Stomach smooth muscle (tissue), 2 donors: ENCODE results near the gene EPHA4.
A peak's percentile ranks its signal among the peaks of the same experiment; 100 is the strongest.

ENCODE experiments used
- H3K27ac ChIP-seq: one replicate; pipeline ENCODE4 v1.7.0; 2013; ENCODE audit warnings: mild to moderate bottlenecking, low read length, inconsistent platforms
- H3K27me3 ChIP-seq, 2 donors: one replicate each; pipeline ENCODE4 v1.7.0; 2013; ENCODE audit warnings: low read length in 2 of 2; ENCODE audit not compliant: insufficient read depth in 2 of 2, control insufficient read depth in 1 of 2
- H3K36me3 ChIP-seq, 2 donors: one replicate each; pipeline ENCODE4 v1.7.0; 2013; ENCODE audit warnings: low read length in 2 of 2; ENCODE audit not compliant: control insufficient read depth in 2 of 2, insufficient read depth in 2 of 2
- H3K4me1 ChIP-seq: one replicate; pipeline ENCODE4 v1.7.0; 2013; ENCODE audit warnings: low read length; ENCODE audit not compliant: control insufficient read depth, insufficient read depth
- H3K4me3 ChIP-seq, 2 donors: one replicate each; pipeline ENCODE4 v1.7.0; 2013; ENCODE audit warnings: low read length in 2 of 2
- H3K9ac ChIP-seq, 2 donors: one replicate each; pipeline ENCODE4 v1.7.0; 2013; ENCODE audit warnings: low read length in 2 of 2, mild to moderate bottlenecking in 1 of 2
- H3K9me3 ChIP-seq, 2 donors: one replicate each; pipeline ENCODE4 v1.7.0; 2013; ENCODE audit warnings: low read length in 2 of 2; ENCODE audit not compliant: control insufficient read depth in 2 of 2
- donor health status: healthy.
- donor health status: Pancreatic carcinoma.

EPHA4 gene

DNA sequence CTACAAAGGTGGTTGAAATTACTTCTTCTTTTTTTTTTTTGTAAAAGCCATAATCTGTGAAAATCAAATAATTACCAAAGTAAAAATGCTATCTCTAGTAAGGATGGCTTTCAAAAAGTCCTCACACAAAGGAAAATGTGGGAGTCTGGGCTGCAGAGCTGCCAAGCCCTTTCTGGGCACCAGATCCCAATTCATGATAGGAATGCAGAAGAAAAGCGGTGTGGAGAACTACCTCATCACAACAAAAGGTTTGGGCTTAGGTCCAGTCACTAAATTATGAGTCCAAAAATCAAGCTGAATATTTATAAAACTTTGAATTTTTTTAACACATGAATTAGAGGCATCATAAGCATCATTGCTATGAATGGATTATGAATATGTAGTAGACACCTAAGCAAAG is 30.8 kb upstream of the EPHA4 start:
- Histone ChIP-seq H3K9me3 (no peaks in the 10 kb centered on the region), H3K4me1 (no peaks in the 10 kb centered on the region), H3K36me3 (no peaks in the 10 kb centered on the region), H3K4me3 (no peak overlapping the region), H3K9ac (no peak overlapping the region), H3K27ac (no peak overlapping the region), H3K27me3 (no peaks in the 10 kb centered on the region)

DNA sequence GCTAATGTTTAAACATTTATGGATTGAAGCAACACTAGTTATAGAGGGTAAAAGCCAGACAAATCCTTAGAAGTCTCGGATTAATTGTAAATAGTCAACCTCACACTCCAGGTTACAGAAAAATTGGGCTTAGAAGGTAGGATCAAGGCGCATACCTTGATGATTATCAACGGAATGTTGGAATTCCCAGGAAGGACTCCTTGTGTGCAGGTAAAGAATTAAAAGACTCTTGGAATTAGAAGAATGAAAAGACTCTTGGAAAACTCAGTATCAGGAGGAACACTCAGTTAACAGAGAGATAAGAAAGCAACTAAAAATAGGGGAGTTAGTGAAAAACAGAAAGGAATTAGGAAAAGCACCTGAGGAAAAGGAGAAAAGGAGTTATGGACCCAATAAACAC is 29.3 kb upstream of the EPHA4 start:
- Histone ChIP-seq H3K27ac (no peak overlapping the region), H3K27me3 (no peaks in the 10 kb centered on the region), H3K4me3 (no peak overlapping the region), H3K36me3 (no peaks in the 10 kb centered on the region), H3K9ac (no peak overlapping the region), H3K4me1 (no peaks in the 10 kb centered on the region), H3K9me3 (no peaks in the 10 kb centered on the region)

DNA sequence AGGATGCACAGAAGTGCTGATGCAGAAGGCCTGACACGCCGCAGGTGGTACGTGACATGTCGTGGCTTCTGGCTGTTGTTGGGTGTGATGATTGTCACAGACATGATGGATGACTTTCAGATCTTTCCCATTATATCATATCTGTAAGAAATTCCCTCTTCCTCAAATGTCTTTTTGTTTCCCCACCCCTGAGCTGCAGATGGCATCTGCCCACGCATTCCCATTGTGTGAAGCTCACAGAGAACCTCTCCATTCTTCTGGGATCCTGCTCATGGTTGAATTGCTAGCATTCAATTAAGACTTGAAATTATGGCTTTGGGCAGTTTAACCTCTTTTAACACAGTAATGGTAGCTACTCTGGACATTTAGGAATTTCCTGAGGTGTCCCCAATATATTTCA is 28.3 kb upstream of the EPHA4 start:
- no peaks in the 10 kb centered on the region for H3K27me3 ChIP-seq
- no peak overlapping the region for H3K27ac ChIP-seq
- H3K9me3 ChIP-seq, result no peaks in the 10 kb centered on the region
- no peak overlapping the region for H3K9ac ChIP-seq
- no peaks in the 10 kb centered on the region for H3K36me3 ChIP-seq
- H3K4me3 ChIP-seq, result no peak overlapping the region
- no peaks in the 10 kb centered on the region for H3K4me1 ChIP-seq

DNA sequence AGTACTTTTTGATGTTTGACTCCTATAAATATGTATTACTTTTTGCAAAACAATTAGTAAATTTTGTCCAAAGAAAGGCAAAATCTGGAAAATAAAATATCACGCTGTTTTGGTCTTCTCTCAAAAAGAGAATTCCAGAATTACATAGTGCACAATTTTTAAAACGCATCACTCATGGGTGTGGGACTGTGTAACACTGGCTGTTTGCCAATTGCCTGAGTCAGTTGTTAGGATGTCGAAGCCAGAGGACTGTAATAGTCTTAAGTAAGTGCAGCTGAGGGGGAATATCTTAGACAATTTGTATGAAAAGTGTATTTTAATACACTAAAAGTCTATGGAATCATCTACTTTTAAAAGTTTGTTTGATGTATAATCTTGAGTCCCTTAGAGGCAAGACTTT is 24.1 kb upstream of the EPHA4 start:
- Histone ChIP-seq H3K9ac (no peak overlapping the region), H3K36me3 (no peaks in the 10 kb centered on the region), H3K4me1 (no peaks in the 10 kb centered on the region), H3K9me3 (no peaks in the 10 kb centered on the region), H3K4me3 (no peak overlapping the region), H3K27ac (no peak overlapping the region), H3K27me3 (no peaks in the 10 kb centered on the region)

DNA sequence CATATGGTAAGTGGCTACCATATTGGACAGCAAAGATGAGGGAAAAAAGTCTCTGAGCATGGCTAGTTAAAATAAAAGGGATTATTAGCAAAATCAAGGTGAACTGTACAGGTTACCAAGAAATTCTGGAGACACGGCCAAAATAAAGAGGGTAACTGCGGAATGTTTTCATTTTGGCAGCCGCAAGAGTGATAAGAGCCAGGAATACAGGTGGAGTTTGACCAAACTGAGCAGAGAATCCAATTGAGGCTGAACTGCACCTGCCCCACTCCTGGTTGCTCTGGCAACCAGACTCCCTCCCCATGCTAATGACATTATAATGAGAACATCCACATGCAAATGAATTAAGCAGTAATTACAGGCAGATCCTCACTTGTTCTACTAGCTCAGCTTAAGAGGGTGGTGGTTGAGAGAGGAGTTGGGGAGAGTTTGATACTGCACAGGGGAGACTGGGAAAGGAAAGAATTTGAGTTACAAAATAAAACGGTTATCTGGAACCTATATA is 18.8 kb upstream of the EPHA4 start:
- no peaks in the 10 kb centered on the region for H3K4me1 ChIP-seq
- H3K4me3 ChIP-seq, result no peak overlapping the region
- H3K27me3 ChIP-seq, result no peaks in the 10 kb centered on the region
- H3K36me3 ChIP-seq, result no peaks in the 10 kb centered on the region
- no peak overlapping the region for H3K9ac ChIP-seq
- no peak overlapping the region for H3K27ac ChIP-seq
- no peaks in the 10 kb centered on the region for H3K9me3 ChIP-seq

DNA sequence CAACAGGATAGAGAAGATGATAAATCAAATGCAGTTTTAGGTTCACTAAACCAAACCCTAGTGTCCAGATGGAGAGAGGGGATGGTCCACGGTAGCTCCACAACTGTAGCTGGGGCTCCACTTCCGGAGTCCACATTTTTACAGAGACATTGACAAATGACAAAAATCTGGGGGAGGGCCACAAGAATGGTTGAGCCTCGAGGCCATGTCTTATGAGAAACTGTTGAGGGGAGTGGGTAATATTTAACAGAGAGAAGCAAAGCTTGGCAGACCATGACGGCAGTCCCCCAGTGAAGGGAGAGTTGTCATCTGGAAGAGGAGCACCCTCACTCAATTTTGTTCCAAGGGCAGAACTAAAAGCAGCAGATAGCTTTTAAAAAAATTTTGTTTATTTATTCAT is 17.6 kb upstream of the EPHA4 start:
- Histone ChIP-seq H3K27ac (no peak overlapping the region), H3K9me3 (no peaks in the 10 kb centered on the region), H3K4me1 (no peaks in the 10 kb centered on the region), H3K4me3 (no peak overlapping the region), H3K27me3 (no peaks in the 10 kb centered on the region), H3K9ac (no peak overlapping the region), H3K36me3 (no peaks in the 10 kb centered on the region)

DNA sequence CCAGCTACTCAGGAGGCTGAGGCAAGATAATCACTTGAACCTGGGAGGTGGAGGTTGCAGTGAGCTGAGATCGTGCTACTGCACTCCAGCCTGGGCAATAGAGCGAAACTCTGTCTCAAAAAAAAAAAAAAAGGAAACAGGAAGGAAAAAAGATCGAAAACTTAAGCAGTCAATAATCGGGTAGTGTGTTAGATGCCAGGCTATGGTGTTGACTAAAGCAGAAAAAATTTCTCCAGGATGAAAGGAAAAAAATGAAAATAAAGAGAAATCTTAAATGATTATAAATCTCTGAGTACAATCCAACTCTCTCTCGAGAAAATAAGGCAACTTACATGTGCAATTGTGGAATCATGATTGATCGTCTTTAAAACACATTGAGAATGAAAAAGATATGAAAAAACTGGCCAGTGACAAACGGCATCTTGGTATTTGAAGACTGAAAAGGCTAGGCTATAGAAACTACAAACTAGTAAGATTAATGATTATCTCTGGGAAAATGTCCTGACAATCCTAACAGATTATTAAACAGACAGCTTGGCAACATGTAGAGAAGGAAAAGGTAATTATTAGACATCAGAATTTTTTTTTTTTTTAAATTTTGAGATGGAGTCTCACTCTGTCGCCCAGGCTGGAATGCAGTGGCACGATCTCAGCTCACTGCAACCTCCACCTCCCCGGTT is 16.3 kb upstream of the EPHA4 start:
- Histone ChIP-seq H3K27ac (no peak overlapping the region), H3K9me3 (no peaks in the 10 kb centered on the region), H3K27me3 (no peaks in the 10 kb centered on the region), H3K36me3 (no peaks in the 10 kb centered on the region), H3K4me1 (no peaks in the 10 kb centered on the region), H3K4me3 (no peak overlapping the region), H3K9ac (no peak overlapping the region)

DNA sequence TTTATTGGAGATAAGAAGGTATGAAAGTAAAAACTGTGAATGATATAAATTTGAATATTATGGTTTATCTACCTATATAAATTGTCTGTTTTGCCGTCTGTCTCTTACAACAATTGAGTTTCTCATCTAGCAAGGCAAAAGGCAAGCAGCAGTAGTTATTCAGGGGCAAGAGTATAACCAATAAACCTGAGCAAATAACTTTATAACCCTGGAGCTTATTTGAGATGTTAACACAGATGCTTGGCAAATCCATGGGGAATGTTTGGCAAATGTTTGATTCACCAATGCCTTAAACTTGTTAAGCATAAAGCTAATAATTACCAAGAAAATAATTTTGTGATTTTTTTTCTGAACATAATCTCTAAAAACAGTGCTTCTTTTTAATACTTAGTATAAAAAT is 9.9 kb upstream of the EPHA4 start:
- Histone ChIP-seq H3K4me1 (no peaks in the 10 kb centered on the region), H3K27ac (no peak overlapping the region), H3K9ac (no peak overlapping the region), H3K36me3 (no peaks in the 10 kb centered on the region), H3K27me3 (no peaks in the 10 kb centered on the region), H3K4me3 (no peak overlapping the region), H3K9me3 (no peaks in the 10 kb centered on the region)

DNA sequence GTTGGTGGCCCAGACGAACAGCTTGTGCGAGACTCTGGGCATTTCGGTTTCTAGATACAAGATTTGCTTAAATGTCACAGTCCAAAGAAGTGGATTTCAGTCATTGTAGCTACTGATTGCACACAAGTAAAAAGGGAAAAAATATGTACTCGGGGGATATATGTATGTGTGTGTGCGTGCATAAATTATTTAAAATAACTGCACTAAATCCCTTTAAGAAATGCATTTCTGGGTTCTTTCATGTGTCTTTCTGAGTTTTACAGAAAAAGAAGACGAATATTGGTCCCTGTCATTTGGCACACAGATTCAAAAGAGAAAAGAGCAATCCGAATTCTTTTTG is 2.1 kb upstream of the EPHA4 start:
- H3K36me3 ChIP-seq, result no peaks in the 10 kb centered on the region
- H3K27ac ChIP-seq, result peak overlapping the region; percentile 88
- peak overlapping the region; percentile 81 to 94 for H3K4me3 ChIP-seq
- H3K4me1 ChIP-seq, result peaks cover 25% of the 10 kb centered on the region
- H3K9me3 ChIP-seq, result no peaks in the 10 kb centered on the region
- peaks cover 0 to 5% of the 10 kb centered on the region in 2 donors for H3K27me3 ChIP-seq
- peak overlapping the region; percentile 71 to 85 for H3K9ac ChIP-seq

DNA sequence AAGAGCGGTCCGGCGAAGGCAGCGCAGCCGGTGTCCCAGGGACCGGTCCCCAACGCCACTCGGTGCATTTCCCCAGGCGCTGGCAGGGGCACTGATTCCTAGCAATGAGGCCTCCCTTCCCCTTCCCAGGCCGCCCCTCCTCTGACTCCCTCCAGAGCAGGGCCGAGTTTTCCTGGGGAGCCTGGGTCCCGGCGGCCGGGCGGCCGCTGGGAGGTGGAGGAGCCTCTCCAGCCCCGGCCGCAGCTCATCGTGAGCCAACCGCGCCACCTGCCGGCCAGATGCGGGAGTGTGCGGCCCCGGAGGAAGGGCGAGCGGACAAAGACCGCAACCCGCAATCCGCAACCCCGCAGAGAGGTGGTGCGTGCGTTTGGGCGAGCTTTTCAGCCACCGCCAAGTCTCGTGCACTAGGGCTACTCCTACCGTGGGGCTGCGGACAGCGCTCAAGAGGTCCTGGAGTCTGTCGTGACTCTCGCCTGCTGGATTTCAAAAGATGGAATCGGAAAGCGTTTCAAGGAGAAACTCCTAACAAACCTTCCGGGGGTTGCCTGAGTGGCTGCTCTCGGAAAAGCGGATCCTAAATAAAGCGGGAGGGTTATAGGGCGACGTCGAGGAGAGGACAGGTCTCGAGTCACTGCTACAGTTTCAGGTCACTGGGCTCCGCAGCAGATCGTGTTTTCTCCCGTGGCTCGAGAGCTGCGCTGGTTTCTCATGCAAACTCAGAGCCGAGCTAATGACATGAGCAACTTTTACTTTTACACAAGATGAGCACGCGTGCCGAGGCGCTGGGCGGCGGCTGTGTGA is 1.5 kb upstream of the EPHA4 start:
- H3K9me3 ChIP-seq, result no peaks in the 10 kb centered on the region
- H3K36me3 ChIP-seq, result no peaks in the 10 kb centered on the region
- peak overlapping the region; percentile 81 to 94 for H3K4me3 ChIP-seq
- H3K4me1 ChIP-seq, result peaks cover 25% of the 10 kb centered on the region
- H3K9ac ChIP-seq, result peak overlapping the region; percentile 71 to 85
- H3K27me3 ChIP-seq, result peaks cover 0 to 5% of the 10 kb centered on the region in 2 donors
- peak overlapping the region; percentile 88 for H3K27ac ChIP-seq
